SU-DHL-6 (cell line): ENCODE results near the gene LKAAEAR1.

Experiments used
- H2AFZ ChIP-seq: fragments of 200-600 bp; sonication (generic); 2 replicates; pipeline ENCODE4 v1.6.1; 2014; ENCODE audit warnings: low read depth, mild to moderate bottlenecking, moderate library complexity, mixed read lengths, antibody characterized with exemption, low read length; ENCODE audit not compliant: severe bottlenecking
- H3F3A ChIP-seq: fragments of 200-600 bp; shearing (Covaris generic); 2 replicates; pipeline ENCODE4 v1.6.0; 2016; ENCODE audit warnings: antibody characterized with exemption, mild to moderate bottlenecking; ENCODE audit not compliant: insufficient read depth
- H3K27ac ChIP-seq: fragments of 200-600 bp; sonication (generic); 2 replicates; pipeline ENCODE4 v1.5.1; 2016; ENCODE audit warnings: low read depth, mild to moderate bottlenecking, low read length, moderate library complexity, mixed read lengths
- H3K27me3 ChIP-seq: fragments of 200-600 bp; sonication (generic), shearing (Covaris generic); 2 replicates; pipeline ENCODE4 v1.6.0; 2014; ENCODE audit warnings: mild to moderate bottlenecking, low read length
- H3K36me3 ChIP-seq: fragments of 200-600 bp; sonication (generic); 2 replicates; pipeline ENCODE4 v1.6.1; 2014; ENCODE audit warnings: mild to moderate bottlenecking, low read length, mixed read lengths
- H3K4me2 ChIP-seq: fragments of 300-600, 200-600 bp; shearing (Covaris generic), sonication (generic); 2 replicates; pipeline ENCODE4 v1.6.0; 2014; ENCODE audit warnings: low read length, low read depth, mild to moderate bottlenecking; ENCODE audit not compliant: poor library complexity, severe bottlenecking
- H3K4me3 ChIP-seq: fragments of 200-600 bp; sonication (generic); 2 replicates; pipeline ENCODE4 v1.5.1; 2014; ENCODE audit warnings: antibody characterized with exemption, low read length, mild to moderate bottlenecking, mixed read lengths; ENCODE audit not compliant: insufficient read depth, poor library complexity, severe bottlenecking
- H3K79me2 ChIP-seq: fragments of 200-600 bp; sonication (generic); 2 replicates; pipeline ENCODE4 v1.6.1; 2014; ENCODE audit warnings: mild to moderate bottlenecking, low read length, moderate library complexity; ENCODE audit not compliant: insufficient read depth
- H3K9ac ChIP-seq: fragments of 200-600 bp; sonication (generic); 2 replicates; pipeline ENCODE4 v1.7.0; 2014; ENCODE audit warnings: mild to moderate bottlenecking, low read length
- H3K9me2 ChIP-seq: fragments of 200-600 bp; sonication (generic); replicated peaks from 2 replicates; pipeline ENCODE4 v1.6.1; 2014; ENCODE audit warnings: low read length; ENCODE audit not compliant: insufficient read depth
- H3K9me3 ChIP-seq: fragments of 200-600 bp; sonication (generic); 2 replicates; pipeline ENCODE4 v1.6.1; 2014; ENCODE audit warnings: low read length, mixed read lengths; ENCODE audit not compliant: insufficient read depth
- H4K20me1 ChIP-seq: fragments of 200-600 bp; sonication (generic); 2 replicates; pipeline ENCODE4 v1.6.1; 2014; ENCODE audit warnings: low read depth, mild to moderate bottlenecking, antibody characterized with exemption, low read length, moderate library complexity, mixed read lengths
- CTCF ChIP-seq: fragments of 200-600 bp; sonication (generic); IDR thresholded peaks from one replicate; pipeline ENCODE4 v1.5.1; 2017; ENCODE audit warnings: antibody characterized with exemption, mild to moderate bottlenecking, low read length, moderate library complexity; ENCODE audit not compliant: insufficient read depth, poor library complexity, severe bottlenecking
- EZH2phosphoT487 ChIP-seq: fragments of 200-600 bp; sonication (generic), shearing (Covaris generic); conservative IDR thresholded peaks from 2 replicates; pipeline ENCODE4 v1.6.1; 2018; ENCODE audit warnings: mild to moderate bottlenecking, antibody characterized with exemption, low read length, moderate library complexity, mixed read lengths

The LKAAEAR1 gene

GRCh38 chr20:64040231-64041039 is 43.8 kb downstream of the LKAAEAR1 start:
- TF ChIP-seq EZH2phosphoT487 (no peak), CTCF (no peak)
- Histone ChIP-seq H3K9me2 (no peaks in the 10 kb centered on the region), H3K36me3 (no peaks in the 10 kb centered on the region), H3K27ac (no peak overlapping the region), H3K79me2 (no peaks in the 10 kb centered on the region), H3F3A (peaks cover 9% of the 10 kb centered on the region), H2AFZ (no peak overlapping the region), H3K9me3 (no peaks in the 10 kb centered on the region), H4K20me1 (no peaks in the 10 kb centered on the region), H3K4me3 (no peak overlapping the region), H3K9ac (no peak overlapping the region), H3K27me3 (no peaks in the 10 kb centered on the region), H3K4me2 (no peak overlapping the region)

GRCh38 chr20:64039293-64040160 is 44.7 kb downstream of the LKAAEAR1 start:
- no peaks in the 10 kb centered on the region for H3K27me3 ChIP-seq
- peaks cover 9% of the 10 kb centered on the region for H3F3A ChIP-seq
- H3K9ac ChIP-seq = peak overlapping the region; percentile 63; the same call in 1 of the 2 replicates
- TF ChIP-seq CTCF (no peak), EZH2phosphoT487 (no peak)
- H3K4me2 ChIP-seq = peak overlapping the region; percentile 88
- no peaks in the 10 kb centered on the region for H3K9me2 ChIP-seq
- no peaks in the 10 kb centered on the region for H3K9me3 ChIP-seq
- H3K4me3 ChIP-seq = peak overlapping the region; percentile 54
- H3K27ac ChIP-seq = no peak overlapping the region
- H3K36me3 ChIP-seq = no peaks in the 10 kb centered on the region
- no peaks in the 10 kb centered on the region for H4K20me1 ChIP-seq
- H2AFZ ChIP-seq = peak overlapping the region; percentile 98
- no peaks in the 10 kb centered on the region for H3K79me2 ChIP-seq

- Histone ChIP-seq H3K27me3 (no peaks in the 10 kb centered on the region), H3K9me3 (no peaks in the 10 kb centered on the region)
These were observed 45.5 kb downstream of the LKAAEAR1 start for GRCh38 chr20:64038565-64039292.

More at GRCh38 chr20:64038565-64039292, 45.5 kb downstream of the LKAAEAR1 start:
- Histone ChIP-seq H3K27ac (0 out of 2 replicates have a peak overlapping the region, but pooled peaks have one; percentile 40), H4K20me1 (no peaks in the 10 kb centered on the region), H2AFZ (peak overlapping the region; percentile 98), H3K4me3 (peak overlapping the region; percentile 54), H3K79me2 (no peaks in the 10 kb centered on the region), H3K9me2 (no peaks in the 10 kb centered on the region), H3K9ac (peak overlapping the region; percentile 63), H3F3A (peaks cover 4% of the 10 kb centered on the region), H3K36me3 (no peaks in the 10 kb centered on the region), H3K4me2 (peak overlapping the region; percentile 88)
- no peak for TF ChIP-seq EZH2phosphoT487
- TF ChIP-seq CTCF = peak; percentile 54
